ENCODE data around the gene EEPD1.
"Not testable (repeated sequence)": the region's sequence is repeated elsewhere in the genome, so short reads cannot be mapped to it uniquely, and the experiment has no call there.

The EEPD1 gene

GRCh38 chr7:36141351-36141750 lies 11.7 kb upstream of the EEPD1 start:
- DNase-seq (ENCODE audit: insufficient read length, low spot score): no peak
- TF ChIP-seq TAF1 (IDR thresholded peaks at IDR 0.05; ENCODE audit: low read depth, low read length) (no peak), PAX5 (IDR thresholded peaks at IDR 0.05; ENCODE audit: insufficient read depth, low read length, severe bottlenecking) (no peak), SPI1 (IDR thresholded peaks at IDR 0.05; ENCODE audit: low read depth, low read length) (no peak), POLR2A (IDR thresholded peaks at IDR 0.05; ENCODE audit: low read depth, low read length) (no peak), POU2F2 (IDR thresholded peaks at IDR 0.05; ENCODE audit: low read depth, low read length) (no peak), POLR2AphosphoS5 (IDR thresholded peaks at IDR 0.05; ENCODE audit: low read depth, low read length) (no peak)
- no peak for FAIRE-seq

- FAIRE-seq (no peak), DNase-seq (ENCODE audit: insufficient read length, low spot score) (no peak)
- TF ChIP-seq POLR2A (IDR thresholded peaks at IDR 0.05; ENCODE audit: low read depth, low read length): no peak
- TF ChIP-seq PAX5 (IDR thresholded peaks at IDR 0.05; ENCODE audit: insufficient read depth, low read length, severe bottlenecking): no peak
- no peak for TF ChIP-seq POLR2AphosphoS5 (IDR thresholded peaks at IDR 0.05; ENCODE audit: low read depth, low read length)
- no peak for TF ChIP-seq TAF1 (IDR thresholded peaks at IDR 0.05; ENCODE audit: low read depth, low read length)
- TF ChIP-seq SPI1 (IDR thresholded peaks at IDR 0.05; ENCODE audit: low read depth, low read length): no peak
- no peak for TF ChIP-seq POU2F2 (IDR thresholded peaks at IDR 0.05; ENCODE audit: low read depth, low read length)
Measured at GRCh38 chr7:36141850-36142249, 11.2 kb upstream of the EEPD1 start.

GRCh38 chr7:36144189-36144588 lies 8.9 kb upstream of the EEPD1 start:
- TF ChIP-seq TAF1 (IDR thresholded peaks at IDR 0.05; ENCODE audit: low read depth, low read length) (no peak), POLR2AphosphoS5 (IDR thresholded peaks at IDR 0.05; ENCODE audit: low read depth, low read length) (no peak), SPI1 (IDR thresholded peaks at IDR 0.05; ENCODE audit: low read depth, low read length) (no peak), POU2F2 (IDR thresholded peaks at IDR 0.05; ENCODE audit: low read depth, low read length) (no peak), POLR2A (IDR thresholded peaks at IDR 0.05; ENCODE audit: low read depth, low read length) (no peak)

GRCh38 chr7:36145686-36146085 lies 7.4 kb upstream of the EEPD1 start:
- DNase-seq (ENCODE audit: insufficient read length, low spot score) (no peak), FAIRE-seq (no peak)
- TF ChIP-seq POU2F2 (IDR thresholded peaks at IDR 0.05; ENCODE audit: low read depth, low read length): no peak
- TF ChIP-seq POLR2AphosphoS5 (IDR thresholded peaks at IDR 0.05; ENCODE audit: low read depth, low read length): no peak
- no peak for TF ChIP-seq SPI1 (IDR thresholded peaks at IDR 0.05; ENCODE audit: low read depth, low read length)
- TF ChIP-seq TAF1 (IDR thresholded peaks at IDR 0.05; ENCODE audit: low read depth, low read length): no peak
- no peak for TF ChIP-seq POLR2A (IDR thresholded peaks at IDR 0.05; ENCODE audit: low read depth, low read length)
- TF ChIP-seq PAX5 (IDR thresholded peaks at IDR 0.05; ENCODE audit: insufficient read depth, low read length, severe bottlenecking): no peak

More at GRCh38 chr7:36144189-36144588, 8.9 kb upstream of the EEPD1 start:
- FAIRE-seq (no peak), DNase-seq (ENCODE audit: insufficient read length, low spot score) (no peak)

- TF ChIP-seq POU2F2 (IDR thresholded peaks at IDR 0.05; ENCODE audit: low read depth, low read length): no peak
- TF ChIP-seq TAF1 (IDR thresholded peaks at IDR 0.05; ENCODE audit: low read depth, low read length): no peak
- TF ChIP-seq SPI1 (IDR thresholded peaks at IDR 0.05; ENCODE audit: low read depth, low read length): no peak
- no peak for TF ChIP-seq POLR2AphosphoS5 (IDR thresholded peaks at IDR 0.05; ENCODE audit: low read depth, low read length)
- TF ChIP-seq PAX5 (IDR thresholded peaks at IDR 0.05; ENCODE audit: insufficient read depth, low read length, severe bottlenecking): no peak
- TF ChIP-seq POLR2A (IDR thresholded peaks at IDR 0.05; ENCODE audit: low read depth, low read length): no peak
- no peak for DNase-seq (ENCODE audit: insufficient read length, low spot score)
- FAIRE-seq: no peak
Measured at GRCh38 chr7:36147361-36147760, 5.7 kb upstream of the EEPD1 start.

GRCh38 chr7:36148422-36149065 lies 4.5 kb upstream of the EEPD1 start:
- FAIRE-seq: no peak
- DNase-seq (ENCODE audit: insufficient read length, low spot score): no peak
- no peak for TF ChIP-seq SPI1 (IDR thresholded peaks at IDR 0.05; ENCODE audit: low read depth, low read length)
- TF ChIP-seq POLR2A (IDR thresholded peaks at IDR 0.05; ENCODE audit: low read depth, low read length): no peak

GRCh38 chr7:36149240-36149639 lies 3.8 kb upstream of the EEPD1 start:
- DNase-seq (ENCODE audit: insufficient read length, low spot score); FAIRE-seq: not testable (repeated sequence)

- no peak for DNase-seq (ENCODE audit: insufficient read length, low spot score)
- TF ChIP-seq SPI1 (IDR thresholded peaks at IDR 0.05; ENCODE audit: low read depth, low read length) (no peak), PAX5 (IDR thresholded peaks at IDR 0.05; ENCODE audit: insufficient read depth, low read length, severe bottlenecking) (no peak), POLR2A (IDR thresholded peaks at IDR 0.05; ENCODE audit: low read depth, low read length) (no peak), POU2F2 (IDR thresholded peaks at IDR 0.05; ENCODE audit: low read depth, low read length) (no peak), TAF1 (IDR thresholded peaks at IDR 0.05; ENCODE audit: low read depth, low read length) (no peak), POLR2AphosphoS5 (IDR thresholded peaks at IDR 0.05; ENCODE audit: low read depth, low read length) (no peak)
- FAIRE-seq: no peak
Measured at GRCh38 chr7:36149694-36150452, 3.2 kb upstream of the EEPD1 start.

GRCh38 chr7:36151921-36152755 lies 916 bp upstream of the EEPD1 start:
- no peak for TF ChIP-seq SPI1 (IDR thresholded peaks at IDR 0.05; ENCODE audit: low read depth, low read length)
- TF ChIP-seq PAX5 (IDR thresholded peaks at IDR 0.05; ENCODE audit: insufficient read depth, low read length, severe bottlenecking): no peak
- no peak for TF ChIP-seq POLR2A (IDR thresholded peaks at IDR 0.05; ENCODE audit: low read depth, low read length)
- TF ChIP-seq POLR2AphosphoS5 (IDR thresholded peaks at IDR 0.05; ENCODE audit: low read depth, low read length): no peak
- TF ChIP-seq TAF1 (IDR thresholded peaks at IDR 0.05; ENCODE audit: low read depth, low read length): no peak
- no peak for TF ChIP-seq POU2F2 (IDR thresholded peaks at IDR 0.05; ENCODE audit: low read depth, low read length)
- no peak for DNase-seq (ENCODE audit: insufficient read length, low spot score)
- FAIRE-seq: no peak
